IPS-18c (cell line): Measurements from ENCODE around the gene ATG16L2.
"Not testable (repeated sequence)": the region's sequence is repeated elsewhere in the genome, so short reads cannot be mapped to it uniquely, and the experiment has no call there.

Experiments
- H3K4me3 ChIP-seq: 2 replicates; pipeline ENCODE4 v1.7.0; 2013; ENCODE audit warnings: low read depth, mild to moderate bottlenecking, low read length, moderate library complexity; ENCODE audit not compliant: insufficient read depth
- H3K9me3 ChIP-seq: one replicate; pipeline ENCODE4 v1.6.1; 2013; ENCODE audit warnings: mild to moderate bottlenecking, low read length, moderate library complexity; ENCODE audit not compliant: control insufficient read depth, insufficient read depth

ATG16L2 gene

GRCh38 chr11:72850832-72851231 lies 36.6 kb downstream of the ATG16L2 start:
- Histone ChIP-seq H3K9me3 (no peaks in the 10 kb centered on the region), H3K4me3 (no peak overlapping the region)

DNA sequence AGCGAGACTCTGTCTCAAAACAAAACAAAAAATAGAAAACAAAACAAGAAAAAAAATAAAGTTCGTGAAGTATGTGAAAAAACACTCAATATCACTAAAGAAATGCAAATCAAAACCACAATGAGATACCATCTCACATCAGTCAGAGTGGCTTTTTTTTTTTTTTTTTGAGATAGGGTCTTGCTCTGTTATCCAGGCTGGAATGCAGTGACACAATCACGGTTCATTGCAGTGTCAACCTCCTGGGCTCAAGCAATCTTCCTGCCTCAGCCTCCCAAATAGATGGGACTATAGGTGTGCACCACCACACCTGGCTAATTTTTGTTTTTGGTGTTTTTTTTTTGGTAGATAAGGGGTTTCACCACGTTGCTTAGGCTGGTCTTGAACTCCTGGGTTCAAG lies 37.5 kb downstream of the ATG16L2 start:
- Histone ChIP-seq H3K4me3 (no peak overlapping the region), H3K9me3 (no peaks in the 10 kb centered on the region)

- no peak overlapping the region for H3K4me3 ChIP-seq
- H3K9me3 ChIP-seq, result no peaks in the 10 kb centered on the region
Measured at GRCh38 chr11:72856065-72856464, 41.9 kb downstream of the ATG16L2 start.

DNA sequence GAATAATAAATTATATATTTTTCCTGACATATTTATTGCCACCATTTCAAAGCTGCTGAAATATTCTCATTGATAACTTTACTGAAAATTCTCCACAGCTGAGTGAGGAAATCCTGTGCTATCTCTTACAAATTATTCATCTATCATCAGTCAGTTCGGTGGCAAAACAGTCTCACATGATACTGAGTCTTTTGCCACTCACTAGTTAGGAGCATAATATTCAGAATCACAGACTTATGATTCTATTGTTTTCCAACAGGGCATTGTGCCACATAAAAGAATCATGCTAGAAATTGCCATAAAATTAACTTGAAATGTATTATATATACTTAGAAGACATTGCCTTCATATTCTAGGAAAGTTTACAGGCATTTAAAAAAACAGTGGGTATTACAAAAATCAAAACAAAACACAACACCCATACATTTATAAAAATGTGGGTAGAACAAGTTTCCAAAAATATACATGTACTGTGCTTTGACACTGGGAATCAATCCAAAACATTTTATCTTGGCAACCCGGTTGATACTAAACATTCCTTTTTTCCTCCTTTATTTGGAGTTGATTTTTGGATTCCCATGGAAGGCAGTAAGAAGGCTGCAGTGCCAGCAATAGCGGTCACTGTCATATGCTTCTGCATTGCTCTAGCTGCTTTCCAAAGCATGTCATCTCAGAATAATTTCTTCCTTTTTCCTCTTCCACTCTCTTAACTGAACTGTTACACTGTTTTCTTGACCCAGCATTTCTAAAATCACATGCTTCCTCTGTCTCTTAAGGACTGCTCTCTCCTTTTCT lies 42.5 kb downstream of the ATG16L2 start:
- Histone ChIP-seq H3K4me3 (no peak overlapping the region), H3K9me3 (no peaks in the 10 kb centered on the region)

DNA sequence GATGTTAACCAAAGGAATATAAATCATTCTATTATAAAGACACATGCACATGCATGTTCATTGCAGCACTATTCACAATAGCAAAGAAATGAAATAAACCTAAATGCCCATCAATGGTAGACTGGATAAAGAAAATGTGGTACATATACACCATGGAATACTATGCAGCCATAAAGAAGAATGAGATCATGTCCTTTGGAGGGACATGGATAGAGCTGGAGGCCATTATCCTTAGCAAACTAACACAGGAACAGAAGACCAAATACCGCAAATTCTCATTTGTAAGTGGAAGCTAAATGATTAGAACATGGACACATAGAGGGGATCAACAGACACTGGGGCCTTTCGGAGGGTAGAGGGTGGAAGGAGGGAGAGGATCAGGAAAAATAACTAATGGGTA lies 44.1 kb downstream of the ATG16L2 start:
- H3K4me3 ChIP-seq, H3K9me3 ChIP-seq: not testable (repeated sequence)

DNA sequence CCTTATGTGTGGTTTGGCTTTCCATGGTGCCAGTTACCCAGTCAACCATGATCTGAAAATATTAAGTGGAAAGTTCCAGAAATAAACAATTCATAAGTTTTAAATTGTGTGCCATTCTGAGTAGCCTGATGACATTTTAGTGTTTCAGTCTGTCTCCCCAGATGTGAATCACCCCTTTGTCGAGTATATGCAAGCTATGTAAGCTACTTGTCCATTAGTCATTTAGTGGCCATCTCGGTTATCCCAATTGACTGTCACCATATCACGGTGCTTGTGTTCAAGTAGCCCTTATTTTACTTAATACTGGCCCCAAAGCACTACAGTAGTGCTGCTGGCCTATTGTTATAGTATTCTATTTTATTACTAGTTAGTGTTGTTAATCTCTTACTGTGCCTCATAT lies 44.9 kb downstream of the ATG16L2 start:
- H3K4me3 ChIP-seq, result no peak overlapping the region
- H3K9me3 ChIP-seq, result no peaks in the 10 kb centered on the region

- no peak overlapping the region for H3K4me3 ChIP-seq
Measured at GRCh38 chr11:72860010-72860409, 45.8 kb downstream of the ATG16L2 start.

DNA sequence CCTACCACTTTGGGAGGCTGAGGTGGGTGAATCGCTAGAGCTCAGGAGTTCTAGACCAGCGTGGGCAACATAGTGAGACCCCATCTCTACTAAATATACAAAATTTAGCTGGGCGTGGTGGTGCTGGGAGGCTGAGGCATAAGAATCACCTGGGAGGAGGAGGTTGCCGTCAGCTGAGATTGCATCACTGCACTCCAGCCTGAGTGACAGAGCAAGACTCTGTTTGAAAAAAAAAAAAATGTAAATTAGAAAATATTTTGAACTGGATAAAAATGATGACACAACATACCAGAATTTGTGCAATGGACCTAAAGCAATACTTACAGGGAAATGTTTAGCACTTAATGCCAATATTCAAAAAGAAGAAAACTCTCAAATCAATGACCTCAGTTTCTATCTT lies 46.4 kb downstream of the ATG16L2 start:
- Histone ChIP-seq H3K9me3 (no peaks in the 10 kb centered on the region), H3K4me3 (no peak overlapping the region)

More at GRCh38 chr11:72860010-72860409, 45.8 kb downstream of the ATG16L2 start:
- H3K9me3 ChIP-seq, result no peaks in the 10 kb centered on the region

DNA sequence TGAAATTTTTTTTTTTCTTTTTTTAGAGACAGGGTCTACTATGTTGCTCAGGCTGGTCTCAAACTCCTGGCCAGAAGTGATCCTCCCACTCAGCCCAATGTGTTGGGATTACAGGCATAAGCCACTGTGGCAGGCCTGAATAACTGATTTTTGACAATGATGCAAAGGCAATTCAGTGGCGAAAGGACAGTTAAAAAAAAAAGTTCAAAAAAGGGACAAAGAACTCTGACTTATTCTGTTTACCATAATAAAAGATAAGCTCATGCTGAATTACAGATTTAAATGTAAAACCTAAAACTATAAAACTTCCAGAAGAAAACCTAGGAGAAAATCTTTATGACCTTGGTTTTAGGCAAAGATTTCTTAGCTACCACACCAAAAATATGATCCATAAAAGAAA lies 48.9 kb downstream of the ATG16L2 start:
- no peaks in the 10 kb centered on the region for H3K9me3 ChIP-seq
- H3K4me3 ChIP-seq, result no peak overlapping the region

- no peak overlapping the region for H3K4me3 ChIP-seq
- H3K9me3 ChIP-seq, result no peaks in the 10 kb centered on the region
Measured at GRCh38 chr11:72863916-72864315, 49.7 kb downstream of the ATG16L2 start.

GRCh38 chr11:72864702-72865655 lies 50.8 kb downstream of the ATG16L2 start:
- H3K9me3 ChIP-seq, result no peaks in the 10 kb centered on the region
- no peak overlapping the region for H3K4me3 ChIP-seq

- no peaks in the 10 kb centered on the region for H3K9me3 ChIP-seq
- H3K4me3 ChIP-seq, result no peak overlapping the region
Measured at GRCh38 chr11:72867970-72868369, 53.8 kb downstream of the ATG16L2 start.

GRCh38 chr11:72869831-72870230 lies 55.6 kb downstream of the ATG16L2 start:
- Histone ChIP-seq H3K9me3 (no peaks in the 10 kb centered on the region), H3K4me3 (no peak overlapping the region)

- Histone ChIP-seq H3K9me3 (no peaks in the 10 kb centered on the region), H3K4me3 (no peak overlapping the region)
Measured at GRCh38 chr11:72871119-72871518, 56.9 kb downstream of the ATG16L2 start.

DNA sequence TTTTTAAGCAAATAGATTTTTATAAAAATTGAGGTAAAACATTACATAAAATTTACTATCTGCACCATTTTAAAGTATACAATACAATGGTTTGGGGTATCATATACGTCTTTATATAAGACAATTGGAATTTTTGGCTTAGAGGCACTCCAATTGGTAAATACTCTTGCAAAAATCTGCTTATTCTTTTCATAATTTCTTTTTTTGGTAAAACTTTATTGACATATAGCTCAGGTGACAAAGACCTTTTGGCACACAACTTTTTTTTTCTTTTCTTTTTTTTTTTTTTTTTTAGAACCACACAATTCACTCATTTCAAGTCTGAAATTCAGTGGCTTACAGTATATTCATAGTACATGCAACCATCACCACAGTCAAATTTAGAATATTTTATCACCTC lies 57.8 kb downstream of the ATG16L2 start:
- Histone ChIP-seq H3K4me3 (no peak overlapping the region), H3K9me3 (no peaks in the 10 kb centered on the region)

DNA sequence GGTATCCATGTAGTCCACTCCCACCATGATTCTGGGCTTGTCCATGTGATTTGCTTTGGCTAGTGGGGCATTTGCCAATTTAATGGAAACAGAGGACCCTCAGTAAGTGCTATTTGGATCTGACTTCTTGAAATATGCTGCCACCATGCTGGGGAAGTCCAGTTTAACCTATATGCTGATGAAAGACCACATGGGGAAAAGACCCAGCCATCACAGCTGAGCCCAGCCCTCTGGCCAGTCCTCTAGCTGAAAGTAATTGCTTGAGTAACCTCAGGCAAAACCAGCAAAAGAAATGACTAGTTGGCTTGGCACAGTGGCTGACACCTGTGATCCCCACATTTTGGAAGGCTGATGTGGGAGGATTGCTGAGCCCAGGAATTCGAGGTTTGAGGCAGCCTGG lies 61.5 kb downstream of the ATG16L2 start:
- Histone ChIP-seq H3K9me3 (no peaks in the 10 kb centered on the region), H3K4me3 (no peak overlapping the region)

GRCh38 chr11:72876147-72876546 lies 61.9 kb downstream of the ATG16L2 start:
- no peak overlapping the region for H3K4me3 ChIP-seq
- H3K9me3 ChIP-seq, result no peaks in the 10 kb centered on the region
